ENCODE data around the gene MPND. TPM values are rescaled to one million over a fixed set of nuclear protein-coding genes. Genes with fewer than 3 reads are reported as not detected.

Gene MPND
- total and polyA plus RNA-seq, 11 donors = 8.2 to 23.7 (median 19.0) TPM

DNA sequence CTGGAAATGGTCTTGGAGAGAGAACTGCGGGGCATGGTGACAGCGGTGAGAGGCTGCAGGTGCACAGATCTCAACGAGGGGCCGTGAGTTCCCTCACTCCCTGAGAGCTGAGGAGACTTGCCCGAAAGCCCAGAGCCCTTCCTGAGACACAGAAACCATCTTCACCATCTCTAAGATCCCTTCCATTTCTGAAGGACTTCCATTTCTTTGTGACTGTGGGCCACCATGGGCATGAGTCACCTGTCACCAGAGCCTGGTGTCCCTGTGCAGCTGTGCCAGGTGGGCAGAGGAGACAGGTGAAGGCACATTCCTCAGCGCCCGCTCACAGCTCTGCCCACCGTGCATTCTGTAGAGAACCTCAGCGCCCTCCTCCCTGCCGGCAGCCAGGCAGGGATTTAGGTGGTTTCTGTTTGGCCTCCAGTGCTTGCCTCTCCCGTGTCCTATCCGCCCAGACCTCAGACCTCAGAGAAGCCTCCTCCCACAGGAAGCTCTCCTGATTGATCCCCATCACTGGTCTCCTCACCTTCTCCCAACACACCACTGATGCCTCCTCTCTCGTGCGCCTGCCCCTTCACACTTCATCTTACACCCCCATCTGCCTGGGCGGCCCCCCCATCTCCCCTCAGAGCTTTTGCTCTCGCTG, 32.8 kb downstream of the MPND start:
- peaks cover 0 to 12% (median 0%) of the 10 kb centered on the region in 9 donors for H3K36me3 ChIP-seq
- peaks cover 24 to 94% (median 78%) of the 10 kb centered on the region in 12 donors for H3K4me1 ChIP-seq
- intact Hi-C loops (cut with DNase I) = no loop called here
- DNase-seq (peak in 1 of 5 donors; percentile 3), ATAC-seq (no peak)
- no peaks in the 10 kb centered on the region for H3K9me3 ChIP-seq
- H3K27me3 ChIP-seq = no peaks in the 10 kb centered on the region
- no peak for TF ChIP-seq POLR2A (IDR thresholded peaks at IDR 0.05)
- TF ChIP-seq, protein P1, sequence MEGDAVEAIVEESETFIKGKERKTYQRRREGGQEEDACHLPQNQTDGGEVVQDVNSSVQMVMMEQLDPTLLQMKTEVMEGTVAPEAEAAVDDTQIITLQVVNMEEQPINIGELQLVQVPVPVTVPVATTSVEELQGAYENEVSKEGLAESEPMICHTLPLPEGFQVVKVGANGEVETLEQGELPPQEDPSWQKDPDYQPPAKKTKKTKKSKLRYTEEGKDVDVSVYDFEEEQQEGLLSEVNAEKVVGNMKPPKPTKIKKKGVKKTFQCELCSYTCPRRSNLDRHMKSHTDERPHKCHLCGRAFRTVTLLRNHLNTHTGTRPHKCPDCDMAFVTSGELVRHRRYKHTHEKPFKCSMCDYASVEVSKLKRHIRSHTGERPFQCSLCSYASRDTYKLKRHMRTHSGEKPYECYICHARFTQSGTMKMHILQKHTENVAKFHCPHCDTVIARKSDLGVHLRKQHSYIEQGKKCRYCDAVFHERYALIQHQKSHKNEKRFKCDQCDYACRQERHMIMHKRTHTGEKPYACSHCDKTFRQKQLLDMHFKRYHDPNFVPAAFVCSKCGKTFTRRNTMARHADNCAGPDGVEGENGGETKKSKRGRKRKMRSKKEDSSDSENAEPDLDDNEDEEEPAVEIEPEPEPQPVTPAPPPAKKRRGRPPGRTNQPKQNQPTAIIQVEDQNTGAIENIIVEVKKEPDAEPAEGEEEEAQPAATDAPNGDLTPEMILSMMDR (IDR thresholded peaks at IDR 0.05) = no peak
- H3K4me3 ChIP-seq = no peak overlapping the region
- H3K27ac ChIP-seq = peak overlapping the region in 7 of 12 donors; percentile 25 to 94 (median 81)
- 74 to 80% (median 78%) methylated on average over 16 of the region's 16 CpGs for WGBS, 4 donors

DNA sequence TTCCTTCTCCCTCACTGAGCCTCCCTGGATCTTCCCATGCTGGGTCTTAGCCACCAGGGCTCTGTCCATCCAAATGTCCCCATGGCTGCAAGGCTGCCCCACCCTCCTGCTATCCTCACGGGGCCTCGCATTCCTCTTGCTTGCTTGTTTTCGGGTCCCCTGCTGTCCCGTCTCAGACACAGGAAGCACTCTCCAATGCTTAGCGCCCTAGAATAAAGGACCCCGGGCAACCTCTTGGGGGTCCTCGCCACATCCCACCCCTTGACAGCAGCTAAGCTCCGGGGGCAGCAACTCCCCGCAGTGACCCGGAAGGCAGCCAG, 33.3 kb downstream of the MPND start:
- Histone ChIP-seq H3K4me3 (no peak overlapping the region), H3K36me3 (peaks cover 0 to 9% (median 0%) of the 10 kb centered on the region in 9 donors), H3K4me1 (peaks cover 24 to 89% (median 76%) of the 10 kb centered on the region in 12 donors), H3K27ac (no peak overlapping the region), H3K9me3 (no peaks in the 10 kb centered on the region), H3K27me3 (no peaks in the 10 kb centered on the region)
- intact Hi-C loops (cut with DNase I) = no loop called here
- TF ChIP-seq, protein P1 (IDR thresholded peaks at IDR 0.05) = no peak
- TF ChIP-seq POLR2A (IDR thresholded peaks at IDR 0.05) = no peak
- ATAC-seq (no peak), DNase-seq (peak in 1 of 5 donors; percentile 4)
- 63 to 73% (median 70%) methylated on average over 8 to 10 of the region's 10 CpGs for WGBS, 4 donors

DNA sequence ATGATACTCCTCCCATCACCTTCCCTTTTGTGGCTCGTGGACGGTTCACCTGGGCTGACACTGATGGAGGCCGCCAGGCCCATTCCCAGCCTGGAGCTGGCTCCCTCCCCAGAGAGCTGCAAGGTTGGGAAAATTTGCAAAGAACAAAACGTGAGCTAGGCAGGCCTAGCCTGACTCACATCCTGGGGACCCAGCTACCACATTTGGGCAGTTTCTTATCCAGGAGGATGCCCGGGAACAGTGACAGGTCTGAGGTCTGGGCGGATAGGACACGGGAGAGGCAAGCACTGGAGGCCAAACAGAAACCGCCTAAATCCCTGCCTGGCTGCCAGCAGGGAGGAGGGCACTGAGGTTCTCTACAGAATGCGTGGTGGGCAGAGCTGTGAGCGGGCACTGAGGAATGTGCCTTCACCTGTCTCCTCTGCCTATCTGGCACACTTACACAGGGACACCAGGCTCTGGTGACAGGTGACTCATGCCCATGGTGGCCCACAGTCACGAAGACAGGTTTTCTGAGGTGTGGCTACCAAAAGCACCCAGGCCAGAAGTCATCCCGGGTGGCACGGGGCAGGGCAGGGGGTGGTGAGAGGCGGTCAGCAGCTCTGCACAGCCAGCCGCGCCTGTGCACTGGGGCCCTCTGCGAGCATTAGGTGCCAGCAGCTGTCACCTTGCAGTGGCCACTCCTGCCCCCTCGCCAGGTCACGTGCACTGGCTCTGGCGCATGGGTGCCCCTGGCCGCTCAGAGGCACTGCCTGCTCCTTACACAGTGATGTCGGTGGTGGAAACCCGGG, 33.8 kb downstream of the MPND start:
- H3K27me3 ChIP-seq = no peaks in the 10 kb centered on the region
- WGBS, 4 donors = 65 to 87% (median 85%) methylated on average over 8 to 23 of the region's 23 CpGs
- TF ChIP-seq, protein P1 (IDR thresholded peaks at IDR 0.05) = no peak
- TF ChIP-seq POLR2A (IDR thresholded peaks at IDR 0.05) = no peak
- H3K9me3 ChIP-seq = no peaks in the 10 kb centered on the region
- DNase-seq = no peak
- no peak for ATAC-seq
- no peak overlapping the region for H3K4me3 ChIP-seq
- intact Hi-C loops (cut with DNase I) = no loop called here
- H3K36me3 ChIP-seq = peaks cover 0 to 8% (median 0%) of the 10 kb centered on the region in 9 donors
- no peak overlapping the region for H3K27ac ChIP-seq
- H3K4me1 ChIP-seq = peaks cover 24 to 84% (median 72%) of the 10 kb centered on the region in 12 donors

DNA sequence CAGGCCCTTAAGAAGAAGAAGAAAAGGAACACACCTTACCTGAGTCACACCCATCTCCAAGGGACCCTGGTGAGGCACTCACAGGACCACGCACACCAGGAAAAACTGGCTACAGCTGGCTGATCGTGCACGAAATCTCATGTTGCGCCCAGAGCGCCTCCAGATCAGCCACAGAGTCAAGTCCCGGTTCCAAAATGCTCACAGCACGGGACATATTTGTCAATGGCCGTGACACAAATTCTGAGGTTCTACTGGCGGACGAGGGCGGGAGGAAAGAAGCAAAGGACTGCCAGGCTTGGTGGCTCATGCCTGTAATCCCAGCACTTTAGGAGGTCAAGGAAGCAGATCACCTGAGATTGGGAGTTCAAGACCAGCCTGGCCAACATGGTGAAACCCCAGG, 35.5 kb downstream of the MPND start:
- Histone ChIP-seq H3K27me3 (no peaks in the 10 kb centered on the region), H3K27ac (peak overlapping the region in 5 of 12 donors; percentile 8 to 85 (median 79)), H3K4me1 (peaks cover 16 to 67% (median 55%) of the 10 kb centered on the region in 12 donors), H3K9me3 (no peaks in the 10 kb centered on the region), H3K36me3 (peaks cover 0 to 16% (median 0%) of the 10 kb centered on the region in 9 donors), H3K4me3 (no peak overlapping the region)
- DNase-seq = no peak
- no peak for ATAC-seq
- intact Hi-C loops (cut with DNase I) = loop anchor here in 1 of 10 donors (2.0 kb wide), 1 partner anchor 14 kb away; no protein-coding TSS in a partner anchor
- 93 to 96% (median 95%) methylated on average over 11 of the region's 11 CpGs for WGBS, 4 donors
- TF ChIP-seq POLR2A (IDR thresholded peaks at IDR 0.05) = no peak
- TF ChIP-seq, protein P1 (IDR thresholded peaks at IDR 0.05) = no peak

Measured in heart left ventricle (tissue), 16 donors.